ENCODE measurements around the gene PPARA.
"Not testable (repeated sequence)": the region's sequence is repeated elsewhere in the genome, so short reads cannot be mapped to it uniquely, and the experiment has no call there.

The PPARA gene

GRCh38 chr22:46128606-46129005, 21.7 kb upstream of the PPARA start:
- no peak for DNase-seq

- no peak for DNase-seq
These were observed 20.8 kb upstream of the PPARA start for GRCh38 chr22:46129390-46130041.

DNA sequence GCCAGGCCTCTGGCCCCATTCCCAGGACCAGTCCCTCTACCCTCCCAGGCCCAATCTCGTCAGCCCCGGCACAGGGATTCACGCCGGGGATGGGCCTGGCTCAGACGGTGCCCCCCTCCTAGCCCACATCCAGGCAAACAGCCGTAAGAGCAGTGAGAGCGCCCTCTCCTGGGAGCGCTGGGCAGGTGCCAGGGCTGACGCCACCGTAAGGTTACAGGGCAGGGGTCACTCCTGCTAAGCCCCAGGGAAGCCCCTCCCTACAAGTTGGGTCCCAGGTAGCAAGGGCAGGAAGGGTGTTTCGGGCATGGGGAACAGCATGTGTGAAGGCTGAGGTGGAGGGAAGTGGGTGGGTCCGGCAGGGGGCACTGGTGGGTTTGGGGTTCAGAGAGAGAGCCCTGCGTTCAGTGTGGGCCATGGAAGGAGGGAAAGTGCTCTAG, 19.2 kb upstream of the PPARA start:
- no peak for DNase-seq

DNA sequence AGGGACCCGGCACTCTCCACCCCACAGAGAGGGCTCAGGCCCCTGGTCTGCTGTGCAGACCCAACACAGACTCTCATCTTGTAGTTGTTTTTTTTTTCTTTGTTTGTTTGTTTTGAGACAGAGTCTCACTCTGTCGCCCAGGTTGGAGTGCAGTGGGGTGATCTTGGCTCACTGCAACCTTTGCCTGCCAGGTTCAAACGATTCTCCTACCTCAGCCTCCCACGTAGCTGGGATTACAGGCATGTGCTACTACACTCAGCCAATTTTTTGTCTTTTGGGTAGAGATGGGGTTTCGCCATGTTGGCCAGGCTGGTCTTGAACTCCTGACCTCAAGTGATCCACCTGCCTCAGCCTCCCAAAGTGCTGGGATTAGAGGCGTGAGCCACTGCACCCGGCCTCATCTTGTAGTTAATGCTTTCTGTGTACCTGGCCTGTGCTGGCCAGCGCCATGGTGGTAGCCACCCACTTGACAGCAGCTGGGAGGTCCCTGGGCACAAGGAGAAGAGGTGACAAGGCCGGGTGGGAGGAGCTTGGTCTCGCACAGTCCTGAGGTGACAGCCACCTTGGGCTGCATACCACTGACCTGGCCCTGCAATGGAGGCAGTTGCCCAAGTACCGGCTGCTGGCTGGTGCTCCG, 18.0 kb upstream of the PPARA start:
- not testable (repeated sequence) for DNase-seq

GRCh38 chr22:46132830-46133587, 17.3 kb upstream of the PPARA start:
- DNase-seq: no peak

- DNase-seq: no peak
These were observed 16.8 kb upstream of the PPARA start for GRCh38 chr22:46133588-46133855.

- DNase-seq: no peak
These were observed 16.1 kb upstream of the PPARA start for GRCh38 chr22:46134111-46134705.

DNA sequence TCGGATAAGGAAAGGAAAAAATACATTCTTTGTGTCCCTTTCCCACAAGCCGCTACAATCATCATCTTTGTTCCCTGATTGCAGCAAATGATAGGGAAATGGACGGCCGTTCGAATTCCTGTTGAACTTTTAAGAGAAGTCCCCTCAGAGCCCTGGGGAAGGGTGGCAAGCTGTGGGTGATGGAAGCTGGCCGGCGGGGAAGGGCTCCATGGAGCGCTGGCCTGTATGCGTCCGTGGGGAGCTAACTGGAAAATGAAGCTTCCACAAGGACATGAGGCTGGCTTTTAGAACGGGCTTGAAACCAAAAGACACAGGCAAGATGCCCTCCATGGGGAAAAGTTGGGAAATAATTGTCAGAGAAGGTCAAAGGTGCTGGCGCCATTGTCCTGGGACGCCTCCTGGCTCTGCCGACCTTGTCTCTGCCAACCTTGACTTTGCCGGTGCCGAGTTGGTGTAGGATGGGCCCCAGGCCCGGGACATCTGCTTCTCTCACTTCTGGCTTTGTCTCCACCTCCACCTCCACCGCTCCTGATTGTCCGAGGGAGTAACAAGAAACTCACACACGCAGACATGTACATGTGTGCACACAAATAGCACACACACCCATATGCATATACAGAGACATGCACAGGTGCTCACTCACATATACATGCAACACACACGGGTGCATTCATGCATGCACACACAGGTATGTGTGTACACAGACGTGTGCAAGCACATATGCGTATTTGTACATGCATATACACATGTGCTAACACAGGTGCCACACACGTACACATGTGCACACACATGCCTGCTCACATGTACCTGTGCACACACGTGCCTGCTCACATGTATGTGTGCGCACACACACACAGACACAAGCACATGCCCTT, 14.5 kb upstream of the PPARA start:
- no peak for DNase-seq

DNA sequence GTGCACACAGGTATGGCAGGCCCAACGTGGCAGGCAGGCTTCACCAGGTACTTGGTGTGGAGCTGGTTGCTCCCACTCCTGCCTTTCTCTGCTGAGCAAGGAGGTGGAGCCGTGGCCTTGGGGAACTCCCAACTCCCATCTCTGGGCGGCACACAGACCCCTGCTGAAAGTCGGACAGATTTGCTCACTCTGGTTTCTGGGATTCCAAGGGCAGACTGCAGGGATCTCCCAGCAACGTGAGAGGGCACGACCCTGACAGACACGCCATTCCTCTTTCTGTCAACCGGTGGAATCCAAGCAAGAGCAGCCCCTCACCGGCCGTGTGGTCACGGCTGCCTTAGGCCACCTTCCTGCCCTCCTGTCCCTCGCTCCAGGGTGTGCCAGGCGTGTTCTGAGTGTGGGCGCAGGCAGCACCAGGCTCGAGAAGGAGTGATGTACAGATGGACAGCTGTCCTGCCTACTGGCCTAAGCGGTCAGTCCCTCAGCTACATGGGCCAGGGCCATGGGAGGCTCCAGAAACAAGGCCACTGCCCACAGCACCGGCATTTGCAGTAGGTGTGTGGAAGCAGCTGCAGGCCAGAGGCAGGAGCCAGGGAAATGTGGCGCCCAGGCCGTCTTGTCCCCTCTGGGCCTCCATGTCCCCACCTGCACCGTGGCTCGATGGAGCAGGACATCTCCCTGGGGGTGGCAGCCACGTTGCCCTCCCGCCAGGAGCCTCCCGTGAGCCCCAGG, 13.7 kb upstream of the PPARA start:
- DNase-seq: no peak

GRCh38 chr22:46137218-46137766, 13.0 kb upstream of the PPARA start:
- no peak for DNase-seq

GRCh38 chr22:46138058-46138797, 12.1 kb upstream of the PPARA start:
- no peak for DNase-seq

DNA sequence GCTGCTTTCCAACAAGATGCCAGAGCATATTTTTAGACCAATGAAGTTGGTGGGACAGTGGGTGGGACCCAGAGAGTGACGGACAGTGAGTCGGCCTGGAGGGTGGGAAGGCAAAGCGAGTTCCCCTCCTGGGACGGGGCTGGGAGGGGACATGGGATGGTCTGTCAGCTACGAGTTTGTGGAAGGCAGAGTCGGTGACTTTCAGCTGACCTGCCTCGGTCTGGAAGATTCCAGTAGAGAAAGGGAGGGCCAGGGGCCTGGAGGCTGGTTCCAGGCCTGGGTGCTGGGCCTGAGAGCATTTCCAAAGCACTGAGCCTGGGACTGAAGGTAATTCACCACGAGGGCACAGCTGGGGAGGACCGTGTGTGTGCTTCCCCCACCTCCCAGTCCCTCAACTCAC, 10.9 kb upstream of the PPARA start:
- not testable (repeated sequence) for DNase-seq

DNA sequence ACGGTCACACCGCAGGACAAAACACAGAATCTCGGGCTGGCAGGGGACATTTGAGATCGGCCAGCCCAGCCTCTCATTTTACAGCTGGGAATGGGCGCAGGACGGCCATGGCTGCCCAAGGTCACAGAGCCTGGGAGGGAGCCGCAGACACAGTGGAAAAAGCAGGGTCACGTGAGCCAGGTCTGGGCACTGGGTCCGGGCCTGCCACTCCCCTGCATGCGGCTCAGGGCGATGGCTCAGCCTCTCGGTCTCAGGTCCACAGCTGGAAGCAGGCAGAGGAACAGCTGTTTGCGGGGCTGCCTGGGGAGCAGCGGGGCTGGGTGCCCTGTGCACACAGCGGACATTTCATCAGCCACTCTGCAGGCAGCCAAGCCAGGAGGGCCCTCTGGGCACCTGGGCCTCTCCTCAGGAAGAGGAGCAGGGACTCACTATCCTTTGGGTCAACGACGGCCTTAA, 10.4 kb upstream of the PPARA start:
- DNase-seq: no peak

DNA sequence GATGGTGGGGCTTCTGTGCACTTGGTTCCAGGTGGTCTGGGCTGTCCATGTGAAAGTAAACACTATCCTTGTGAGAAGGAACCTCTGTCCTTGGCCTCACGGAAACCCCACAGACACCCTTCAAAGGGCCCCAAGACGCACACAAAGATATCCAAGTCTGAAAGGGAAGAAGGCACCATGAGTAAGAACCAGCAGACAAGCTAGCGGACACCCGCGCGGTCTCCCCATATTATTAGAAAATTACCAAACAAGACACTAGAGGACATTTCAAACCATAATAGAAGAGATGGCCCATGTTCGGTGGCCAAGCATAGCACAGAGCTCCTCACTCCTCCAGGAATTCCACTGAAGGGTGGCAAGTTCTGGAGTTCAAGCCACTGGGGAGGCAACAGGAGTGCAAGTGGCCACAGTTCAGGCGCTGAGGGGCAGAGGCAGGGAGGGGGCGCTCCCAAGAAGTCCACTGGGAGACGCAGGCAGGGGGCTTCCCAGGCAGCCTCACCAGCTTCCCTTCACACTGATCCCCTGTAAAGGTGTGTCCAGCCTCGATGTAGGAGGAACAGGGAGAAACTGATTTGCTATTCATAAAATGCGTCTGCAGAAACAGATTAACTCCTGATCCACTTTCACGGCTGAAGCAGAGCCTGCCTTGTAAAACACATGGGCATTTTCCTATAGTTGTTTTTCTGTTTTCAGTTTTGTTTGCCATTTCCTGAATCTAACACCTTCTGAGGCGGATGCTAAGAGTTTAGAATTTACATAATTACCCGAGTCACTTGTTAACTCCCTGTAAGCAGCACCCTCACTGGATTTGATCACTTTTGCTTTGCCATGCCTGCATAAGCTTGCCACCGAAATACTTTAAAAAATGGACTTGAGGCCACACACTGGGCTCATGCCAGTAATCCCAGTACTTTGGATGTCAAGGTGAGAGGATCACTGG, 9.1 kb upstream of the PPARA start:
- DNase-seq: no peak

- no peak for DNase-seq
These were observed 7.5 kb upstream of the PPARA start for GRCh38 chr22:46142548-46143490.

DNA sequence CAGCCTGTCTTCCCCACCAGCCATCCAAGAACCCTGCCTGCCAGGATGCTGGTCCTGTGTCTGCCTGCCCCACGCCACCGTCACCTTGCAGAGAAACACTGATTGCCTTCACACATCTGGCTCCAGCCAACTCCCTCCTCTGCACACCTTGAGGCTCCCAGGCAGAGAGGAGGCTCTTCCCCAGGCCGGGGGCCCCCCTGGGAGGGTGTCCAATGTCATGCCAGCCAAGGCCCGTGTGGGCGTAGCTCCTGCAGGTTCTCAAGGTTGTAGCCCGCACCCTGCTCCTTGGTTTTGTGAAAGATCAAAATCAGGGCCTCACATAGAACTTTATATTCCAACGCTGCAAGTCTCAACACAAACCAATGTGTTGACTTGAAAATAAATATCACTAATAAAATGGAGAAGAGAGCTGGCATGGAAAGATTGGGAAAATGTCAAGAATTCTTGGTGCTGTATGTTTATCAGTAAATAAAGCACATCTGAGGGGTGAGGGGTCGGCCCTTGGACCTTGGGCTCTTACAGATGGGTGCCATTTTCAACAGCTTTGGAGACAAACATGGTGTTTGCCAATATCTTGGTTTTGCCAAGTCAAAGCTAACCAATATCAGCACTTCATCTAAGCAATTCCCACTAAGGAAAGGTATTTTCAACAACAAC, 6.7 kb upstream of the PPARA start:
- DNase-seq: no peak

GRCh38 chr22:46145361-46145851, 4.9 kb upstream of the PPARA start:
- no peak for DNase-seq

DNA sequence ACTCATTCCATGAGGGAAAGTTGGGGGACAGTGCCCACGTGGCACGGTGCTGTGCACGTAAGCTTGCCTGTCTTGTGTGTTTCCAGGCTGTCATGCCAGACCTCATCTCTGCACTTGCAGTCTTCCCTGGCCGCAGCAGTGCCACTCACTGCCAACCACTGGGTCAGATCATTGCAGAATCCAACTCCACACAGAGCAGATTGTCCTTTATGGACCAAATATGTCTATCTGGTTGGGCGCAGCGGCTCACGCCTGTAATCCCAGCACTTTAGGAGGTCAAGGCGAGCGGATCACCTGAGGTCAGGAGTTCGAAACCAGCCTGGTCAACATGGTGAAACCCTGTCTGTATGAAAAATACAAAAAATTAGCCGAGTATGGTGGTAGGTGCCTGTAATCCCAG, 4.4 kb upstream of the PPARA start:
- no peak for DNase-seq
